HG02981 (cell line): ENCODE measurements around the gene CSF3.

Experiments
- ATAC-seq: cut with Tn5 transposase; IDR thresholded peaks from one replicate; pipeline ENCODE4 v1.9.1; 2021; ENCODE audit warnings: mild to moderate bottlenecking, moderate library complexity; ENCODE audit not compliant: unreplicated experiment

Gene CSF3

GRCh38 chr17:40022961-40023541 is 7.8 kb downstream of the CSF3 start:
- no peak for ATAC-seq

GRCh38 chr17:40023590-40024292 is 8.5 kb downstream of the CSF3 start:
- ATAC-seq, result no peak

- no peak for ATAC-seq
Observed at GRCh38 chr17:40024901-40025300, 9.7 kb downstream of the CSF3 start.

DNA sequence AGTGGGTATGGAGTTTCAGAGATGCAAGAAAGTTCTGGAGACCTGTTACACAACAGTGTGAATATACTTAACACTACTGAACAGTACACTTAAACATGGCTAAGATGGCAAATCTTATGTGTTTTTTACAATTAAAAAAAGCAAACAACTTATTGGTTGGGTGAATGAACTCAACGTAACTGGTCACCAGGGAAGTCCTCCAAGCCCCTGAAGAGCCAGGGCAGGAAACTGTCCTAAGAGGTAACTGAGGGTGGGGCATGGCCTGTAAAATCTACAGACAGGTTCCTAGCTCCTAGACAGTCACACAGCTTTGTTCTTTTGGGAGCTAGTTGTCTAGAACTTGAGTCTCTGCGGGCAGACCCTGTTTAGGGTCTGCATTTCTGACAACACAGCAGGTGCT is 10.3 kb downstream of the CSF3 start:
- ATAC-seq, result no peak

- ATAC-seq, result no peak
Observed at GRCh38 chr17:40025991-40026815, 11.0 kb downstream of the CSF3 start.

DNA sequence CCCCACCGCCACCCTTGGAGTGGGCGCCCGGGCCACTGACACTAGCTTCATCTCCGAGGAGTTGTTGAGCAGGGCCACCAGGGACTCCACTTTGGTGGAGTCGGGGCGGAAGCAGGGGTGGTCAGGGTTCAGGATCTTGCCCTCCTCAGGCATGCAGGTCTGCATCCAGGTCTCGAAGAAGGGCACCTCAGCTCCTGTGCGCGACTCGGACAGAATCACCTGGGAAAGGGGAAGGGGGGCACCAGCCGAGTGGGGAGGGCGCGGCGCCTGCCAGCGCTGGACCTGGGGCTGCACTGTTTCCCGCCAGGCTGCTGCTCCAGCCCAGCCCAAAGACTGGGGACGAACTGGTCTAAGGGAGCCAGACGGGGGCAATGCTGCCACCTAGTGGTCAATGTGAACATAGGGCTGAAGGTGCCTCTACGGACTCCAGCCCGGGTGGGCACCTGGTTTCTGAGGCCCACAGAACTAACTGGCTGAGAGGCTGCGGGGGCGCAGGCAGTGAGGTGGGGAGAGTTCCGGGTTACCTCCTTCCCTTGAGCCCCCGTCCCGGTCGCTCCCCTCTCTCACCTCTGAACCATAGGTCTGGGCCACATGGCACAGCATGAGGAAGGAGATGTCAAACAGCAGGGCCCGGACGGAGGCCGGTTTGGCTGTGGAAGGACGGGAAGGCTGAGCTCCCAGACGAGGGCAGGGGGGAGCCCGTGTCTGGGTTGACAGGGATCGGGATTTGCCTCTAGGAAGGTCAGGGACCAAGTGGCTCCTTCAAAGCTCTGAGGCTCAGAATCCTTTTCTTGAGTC is 11.8 kb downstream of the CSF3 start:
- ATAC-seq, result no peak

- ATAC-seq, result no peak
Observed at GRCh38 chr17:40027614-40028012, 12.4 kb downstream of the CSF3 start.

GRCh38 chr17:40028595-40028994 is 13.4 kb downstream of the CSF3 start:
- ATAC-seq, result no peak

- ATAC-seq, result no peak
Observed at GRCh38 chr17:40031706-40032105, 16.5 kb downstream of the CSF3 start.

- ATAC-seq, result no peak
Observed at GRCh38 chr17:40032322-40033320, 17.4 kb downstream of the CSF3 start.

GRCh38 chr17:40033339-40033738 is 18.1 kb downstream of the CSF3 start:
- ATAC-seq, result no peak

GRCh38 chr17:40034426-40035161 is 19.4 kb downstream of the CSF3 start:
- ATAC-seq, result no peak

- no peak for ATAC-seq
Observed at GRCh38 chr17:40035162-40035559, 19.9 kb downstream of the CSF3 start.

DNA sequence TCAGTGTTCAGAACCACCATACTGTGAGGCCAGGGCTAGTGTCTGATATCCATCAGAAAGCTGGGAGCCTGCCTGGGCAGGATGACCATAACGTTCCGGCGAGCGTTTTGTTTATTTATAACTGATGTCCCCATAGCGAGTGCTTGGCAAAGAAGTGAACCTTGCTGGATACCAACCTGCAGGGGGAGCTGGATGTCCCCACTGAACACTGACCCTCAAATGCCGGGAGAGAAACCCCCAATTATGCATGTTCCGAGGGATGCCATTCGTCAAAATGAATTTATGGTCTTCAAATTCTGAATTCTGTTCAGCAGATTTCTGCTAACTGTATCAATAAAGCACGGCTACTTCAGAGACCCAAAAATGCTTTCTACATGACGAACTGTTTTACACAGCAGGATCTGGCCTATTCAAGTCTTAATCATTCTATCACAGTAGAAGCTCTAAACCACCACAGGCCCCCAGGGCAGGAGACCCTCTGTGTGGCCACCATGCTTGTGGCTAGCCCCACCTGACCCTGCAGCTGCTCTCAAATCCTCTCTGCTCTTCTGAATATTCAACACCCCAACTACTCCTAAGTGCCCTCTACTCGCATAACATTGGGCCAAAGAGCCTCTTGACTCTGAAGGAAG is 23.8 kb downstream of the CSF3 start:
- no peak for ATAC-seq

DNA sequence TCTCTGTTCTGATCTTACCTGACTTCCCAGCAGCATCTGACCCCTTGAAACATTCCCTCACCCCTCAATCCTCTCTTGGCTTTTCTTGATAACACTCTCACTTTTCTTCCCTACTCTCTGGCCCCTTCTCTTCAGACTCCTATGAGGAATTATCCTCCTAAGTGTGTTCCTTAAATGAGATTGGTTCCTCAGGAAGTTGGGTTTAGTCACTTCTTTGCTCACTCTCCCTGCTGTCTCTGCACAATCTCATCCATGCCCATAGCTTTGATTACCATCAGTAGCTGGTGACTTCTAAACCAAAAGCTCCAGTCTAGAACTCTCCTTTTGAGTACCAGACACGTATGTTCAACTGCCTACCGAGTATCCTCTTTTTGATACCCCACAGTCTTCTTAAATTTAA is 26.0 kb downstream of the CSF3 start:
- ATAC-seq, result no peak

DNA sequence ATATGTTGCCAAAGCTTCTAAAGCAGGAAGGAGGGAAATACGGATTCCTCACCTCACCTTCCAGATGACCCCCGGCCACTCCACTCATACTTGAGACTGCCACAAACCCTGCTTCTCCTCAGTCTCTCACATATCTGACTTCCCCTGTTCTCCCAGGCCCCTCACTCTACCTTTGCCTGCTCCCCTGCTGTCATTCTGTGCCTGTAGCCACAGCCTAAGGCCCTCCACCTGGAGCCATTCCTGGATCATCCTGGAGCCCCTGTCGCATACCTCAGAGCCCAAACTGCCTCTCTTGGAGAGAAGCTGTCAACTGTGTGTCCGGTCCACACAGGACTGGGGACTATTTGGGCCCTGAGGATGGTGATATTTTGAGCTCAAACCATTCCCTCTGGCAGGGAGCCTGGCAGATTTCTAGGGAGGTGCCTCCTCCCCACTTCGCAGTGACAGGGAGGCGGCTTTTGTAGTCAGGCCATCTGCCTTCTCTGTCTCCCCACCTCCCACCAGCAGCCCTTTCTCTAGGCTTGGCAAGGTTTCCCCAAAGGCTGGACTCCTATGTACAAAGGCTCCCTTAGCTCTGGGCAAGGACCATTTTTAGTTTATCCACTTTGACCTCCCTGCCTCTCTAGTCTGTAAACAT is 41.3 kb downstream of the CSF3 start:
- no peak for ATAC-seq

DNA sequence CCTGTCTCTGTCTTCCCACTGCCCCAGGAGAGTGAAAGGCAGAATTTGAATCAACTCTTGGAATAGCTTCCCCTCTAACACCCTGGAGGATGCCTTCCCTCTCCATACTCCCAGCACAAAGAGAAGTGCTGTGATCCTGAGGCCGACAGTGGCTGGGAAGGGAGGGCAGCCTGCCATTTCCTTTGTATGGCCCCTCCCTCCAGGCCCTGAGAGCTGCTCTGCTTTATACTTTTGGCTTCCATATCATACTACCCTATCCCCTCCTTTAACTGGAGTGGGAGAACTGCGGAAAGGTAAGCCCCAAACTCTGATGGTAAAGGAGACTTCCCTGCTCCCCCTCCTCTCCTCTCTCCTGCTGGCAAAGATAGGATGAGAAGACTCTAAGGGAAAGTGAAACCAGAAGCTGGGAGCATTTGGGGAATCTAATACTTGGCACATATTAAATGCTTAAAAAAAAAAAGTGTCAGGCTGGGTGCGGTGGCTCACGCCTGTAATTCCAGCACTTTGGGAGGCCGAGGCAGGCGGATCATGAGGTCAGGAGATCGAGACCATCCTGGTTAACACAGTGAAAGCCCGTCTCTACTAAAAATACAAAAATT is 43.0 kb downstream of the CSF3 start:
- ATAC-seq, result no peak

GRCh38 chr17:40058865-40059264 is 43.6 kb downstream of the CSF3 start:
- no peak for ATAC-seq
